Coronary artery (tissue), 2 donors: ENCODE measurements around the gene DOHH.
"Not testable (repeated sequence)": the region's sequence is repeated elsewhere in the genome, so short reads cannot be mapped to it uniquely, and the experiment has no call there.

Experiments used
- DNase-seq: peaks from one replicate; pipeline ENCODE4 v3.0.0-alpha.2; 2017; ENCODE audit warnings: low spot score
- H3K27ac ChIP-seq, 2 donors: fragments of 200-600 bp; sonication (generic); one replicate each; pipeline ENCODE4 v1.5.1; 2016 to 2019
- H3K4me3 ChIP-seq: fragments of 200-600 bp; sonication (generic); 2 replicates; pipeline ENCODE4 v1.5.1; 2016; ENCODE audit warnings: mild to moderate bottlenecking, moderate library complexity
- CTCF ChIP-seq: fragments of 200-600 bp; sonication (generic); IDR thresholded peaks from one replicate; pipeline ENCODE4 v1.5.1; 2019; ENCODE audit warnings: antibody characterized with exemption

The DOHH gene

GRCh38 chr19:3535235-3535535 lies 34.7 kb upstream of the DOHH start:
- no peak overlapping the region for H3K27ac ChIP-seq
- H3K4me3 ChIP-seq = no peak overlapping the region
- no peak for TF ChIP-seq CTCF
- no peak for DNase-seq

- Histone ChIP-seq H3K4me3 (no peak overlapping the region), H3K27ac (no peak overlapping the region)
- no peak for TF ChIP-seq CTCF
- DNase-seq = no peak
Observed at GRCh38 chr19:3534375-3535234, 34.1 kb upstream of the DOHH start.

GRCh38 chr19:3533563-3534216 lies 33.2 kb upstream of the DOHH start:
- H3K4me3 ChIP-seq = no peak overlapping the region
- DNase-seq = no peak

GRCh38 chr19:3533033-3533432 lies 32.6 kb upstream of the DOHH start:
- TF ChIP-seq CTCF = no peak
- DNase-seq = no peak
- H3K27ac ChIP-seq = no peak overlapping the region
- H3K4me3 ChIP-seq = no peak overlapping the region

More at GRCh38 chr19:3533563-3534216, 33.2 kb upstream of the DOHH start:
- TF ChIP-seq CTCF = no peak
- no peak overlapping the region for H3K27ac ChIP-seq

- no peak for DNase-seq
- no peak overlapping the region for H3K4me3 ChIP-seq
- no peak for TF ChIP-seq CTCF
- H3K27ac ChIP-seq = no peak overlapping the region
Observed at GRCh38 chr19:3532154-3532786, 31.8 kb upstream of the DOHH start.

GRCh38 chr19:3531716-3532115 lies 31.2 kb upstream of the DOHH start:
- no peak for DNase-seq
- H3K27ac ChIP-seq = no peak overlapping the region
- H3K4me3 ChIP-seq = no peak overlapping the region
- no peak for TF ChIP-seq CTCF

- no peak for DNase-seq
- Histone ChIP-seq H3K27ac (no peak overlapping the region), H3K4me3 (no peak overlapping the region)
- no peak for TF ChIP-seq CTCF
Observed at GRCh38 chr19:3530389-3530788, 29.9 kb upstream of the DOHH start.

GRCh38 chr19:3529299-3529698 lies 28.8 kb upstream of the DOHH start:
- DNase-seq, H3K27ac ChIP-seq, H3K4me3 ChIP-seq: not testable (repeated sequence)
